ENCODE results near the gene NKAIN1.

The NKAIN1 gene

DNA sequence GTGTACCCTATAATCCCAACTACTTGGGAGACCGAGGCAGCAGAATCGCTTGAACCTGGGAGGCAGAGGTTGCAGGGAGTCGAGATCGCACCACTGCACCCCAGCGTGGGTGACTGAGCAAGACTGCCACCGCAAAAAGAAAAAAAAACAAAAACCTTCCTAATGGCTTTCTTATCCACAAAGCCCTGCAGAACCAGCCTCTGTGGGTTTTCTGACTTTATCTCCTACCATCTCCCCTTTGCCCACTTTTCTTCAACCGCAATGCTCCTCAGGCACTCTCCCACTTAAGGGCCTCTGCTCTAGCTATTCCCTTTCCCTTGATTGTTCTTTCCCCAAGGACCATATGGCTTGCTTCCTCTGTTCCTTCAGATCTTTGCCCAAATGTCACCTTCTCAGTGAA is 106.3 kb downstream of the NKAIN1 start:
- Histone ChIP-seq H3K27me3 (ENCODE audit: control insufficient read depth, insufficient read depth, low read length) (no peaks in the 10 kb centered on the region), H3K36me3 (ENCODE audit: control insufficient read depth, insufficient read depth, low read length) (no peaks in the 10 kb centered on the region), H3K27ac (no peak overlapping the region), H3K79me2 (no peaks in the 10 kb centered on the region), H3K9me3 (ENCODE audit: control insufficient read depth, low read length) (no peaks in the 10 kb centered on the region), H3K9ac (no peak overlapping the region), H3K4me2 (ENCODE audit: low read length) (no peak overlapping the region), H3K4me3 (ENCODE audit: low read depth, low read length) (no peak overlapping the region), H2AFZ (no peak overlapping the region), H3K4me1 (no peaks in the 10 kb centered on the region)
- TF ChIP-seq CTCF (IDR thresholded peaks at IDR 0.05), result no peak

Measured in parathyroid adenoma (tissue), 2 donors.